WTC11 (cell line): ENCODE data around the gene IL6ST. TPM values are rescaled to one million over a fixed set of nuclear protein-coding genes. Genes with fewer than 3 reads are reported as not detected.

ENCODE experiments used
- FOXJ3 ChIP-seq: sonication (generic); formaldehyde crosslinking; IDR thresholded peaks from 2 replicates; pipeline ENCODE4 v1.9.0; 2021; ENCODE audit warnings: missing genetic modification reagents, mild to moderate bottlenecking, borderline replicate concordance
- GABPB1 ChIP-seq: sonication (generic); formaldehyde crosslinking; IDR thresholded peaks from 2 replicates; pipeline ENCODE4 v1.8.1; 2023; ENCODE audit warnings: mild to moderate bottlenecking, missing genetic modification reagents
- JUN ChIP-seq: sonication (generic); formaldehyde crosslinking; IDR thresholded peaks from 2 replicates; pipeline ENCODE4 v1.8.0; 2023; ENCODE audit warnings: mild to moderate bottlenecking, missing genetic modification reagents
- MYBL2 ChIP-seq: sonication (generic); formaldehyde crosslinking; IDR thresholded peaks from 2 replicates; pipeline ENCODE4 v1.8.1; 2023; ENCODE audit warnings: mild to moderate bottlenecking, moderate library complexity, missing genetic modification reagents
- NFATC4 ChIP-seq: fragments of 250-450 bp; sonication (Bioruptor Pico); IDR thresholded peaks from 2 replicates; pipeline ENCODE4 v1.9.0; 2021; ENCODE audit warnings: mild to moderate bottlenecking
- NR1H2 ChIP-seq: sonication (generic); formaldehyde crosslinking; IDR thresholded peaks from 2 replicates; pipeline ENCODE4 v1.9.0; 2021; ENCODE audit warnings: mild to moderate bottlenecking, moderate library complexity, missing genetic modification reagents
- NR2C2 ChIP-seq: sonication (generic); formaldehyde crosslinking; IDR thresholded peaks from 2 replicates; pipeline ENCODE4 v1.8.0; 2022; ENCODE audit warnings: mild to moderate bottlenecking, missing genetic modification reagents
- RELA ChIP-seq: sonication (generic); formaldehyde crosslinking; IDR thresholded peaks from 2 replicates; pipeline ENCODE4 v1.8.1; 2022; ENCODE audit warnings: missing genetic modification reagents, mild to moderate bottlenecking, borderline replicate concordance
- TCF7 ChIP-seq: sonication (generic); formaldehyde crosslinking; IDR thresholded peaks from 2 replicates; pipeline ENCODE4 v1.8.0; 2022; ENCODE audit warnings: mild to moderate bottlenecking, low read depth, missing genetic modification reagents, moderate library complexity
- TEAD4 ChIP-seq: sonication (generic); formaldehyde crosslinking; IDR thresholded peaks from 2 replicates; pipeline ENCODE4 v1.8.0; 2022; ENCODE audit warnings: mild to moderate bottlenecking, missing genetic modification reagents
- ZNF317 ChIP-seq: sonication (generic); formaldehyde crosslinking; IDR thresholded peaks from 2 replicates; pipeline ENCODE4 v1.8.1; 2023; ENCODE audit warnings: low read depth, mild to moderate bottlenecking, moderate library complexity, missing genetic modification reagents, borderline replicate concordance
- ZNF416 ChIP-seq: fragments of 250-450 bp; sonication (Bioruptor Pico); IDR thresholded peaks from 2 replicates; pipeline ENCODE4 v1.9.0; 2021; ENCODE audit warnings: mild to moderate bottlenecking, inconsistent platforms
- total RNA-seq: library from RNA; stranded (reverse); gene quantifications from 3 replicates; pipeline ENCODE4 v1.2.3, GENCODE V29; 2021
- TF ChIP-seq, protein P1 (sequence below): sonication (generic); formaldehyde crosslinking; IDR thresholded peaks from 2 replicates; pipeline ENCODE4 v1.8.1; 2022; ENCODE audit warnings: low read depth, mild to moderate bottlenecking, moderate library complexity, missing genetic modification reagents, borderline replicate concordance
- TF ChIP-seq, protein P2 (sequence below): sonication (generic); formaldehyde crosslinking; IDR thresholded peaks from 2 replicates; pipeline ENCODE4 v1.8.1; 2023; ENCODE audit warnings: mild to moderate bottlenecking, missing genetic modification reagents, moderate library complexity
- TF ChIP-seq, protein P3 (sequence below): fragments of 250-450 bp; sonication (Bioruptor Pico); IDR thresholded peaks from 2 replicates; pipeline ENCODE4 v1.9.0; 2021; ENCODE audit warnings: mild to moderate bottlenecking, borderline replicate concordance
- TF ChIP-seq, protein P4 (sequence below): sonication (generic); formaldehyde crosslinking; IDR thresholded peaks from 2 replicates; pipeline ENCODE4 v1.8.0; 2023; ENCODE audit warnings: missing genetic modification reagents
- TF ChIP-seq, protein P5 (sequence below): fragments of 250-450 bp; sonication (Bioruptor Pico); IDR thresholded peaks from 2 replicates; pipeline ENCODE4 v1.9.0; 2021; ENCODE audit warnings: mild to moderate bottlenecking
- TF ChIP-seq, protein P6 (sequence below): sonication (generic); formaldehyde crosslinking; IDR thresholded peaks from 2 replicates; pipeline ENCODE4 v1.8.1; 2023; ENCODE audit warnings: mild to moderate bottlenecking, missing genetic modification reagents, borderline replicate concordance
- TF ChIP-seq, protein P7 (sequence below): sonication (generic); formaldehyde crosslinking; conservative IDR thresholded peaks from 2 replicates; pipeline ENCODE4 v1.8.1; 2023; ENCODE audit warnings: mild to moderate bottlenecking, low read depth, missing genetic modification reagents, moderate library complexity
- TF ChIP-seq, protein P8 (sequence below): sonication (generic); formaldehyde crosslinking; IDR thresholded peaks from 2 replicates; pipeline ENCODE4 v1.8.0; 2023; ENCODE audit warnings: missing genetic modification reagents, mild to moderate bottlenecking, borderline replicate concordance

Gene IL6ST
- total RNA-seq, 1 experiment from 2014 or later = 8.4 TPM

DNA sequence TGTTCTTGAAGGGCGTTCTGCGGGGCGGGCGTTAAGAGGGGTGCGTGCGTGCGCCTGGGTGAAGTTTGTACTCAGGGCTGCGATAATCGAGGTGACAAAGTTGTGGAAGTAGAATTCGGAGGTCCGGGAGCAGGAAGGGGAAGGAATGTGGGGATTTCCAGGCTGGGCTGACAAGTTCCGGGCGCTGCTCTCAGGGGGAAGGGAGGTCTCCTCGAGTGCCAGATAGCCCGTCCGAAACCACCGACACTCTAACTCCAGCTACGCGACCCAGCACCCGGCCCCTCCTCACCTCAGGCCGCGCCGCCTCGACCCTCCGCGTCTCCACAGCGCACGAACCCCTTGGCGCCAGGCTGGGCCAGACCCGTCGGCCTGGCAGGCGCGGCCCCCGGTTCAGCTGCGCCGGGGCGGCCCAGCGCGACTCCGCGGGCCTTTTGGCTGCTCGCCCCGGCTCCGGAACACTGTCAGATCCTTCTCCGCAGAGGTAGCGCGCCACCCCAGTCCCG is at the start of gene IL6ST (continued):
- TF ChIP-seq, protein P1, sequence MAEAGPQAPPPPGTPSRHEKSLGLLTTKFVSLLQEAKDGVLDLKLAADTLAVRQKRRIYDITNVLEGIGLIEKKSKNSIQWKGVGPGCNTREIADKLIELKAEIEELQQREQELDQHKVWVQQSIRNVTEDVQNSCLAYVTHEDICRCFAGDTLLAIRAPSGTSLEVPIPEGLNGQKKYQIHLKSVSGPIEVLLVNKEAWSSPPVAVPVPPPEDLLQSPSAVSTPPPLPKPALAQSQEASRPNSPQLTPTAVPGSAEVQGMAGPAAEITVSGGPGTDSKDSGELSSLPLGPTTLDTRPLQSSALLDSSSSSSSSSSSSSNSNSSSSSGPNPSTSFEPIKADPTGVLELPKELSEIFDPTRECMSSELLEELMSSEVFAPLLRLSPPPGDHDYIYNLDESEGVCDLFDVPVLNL = no peak
- TF ChIP-seq, protein P2, sequence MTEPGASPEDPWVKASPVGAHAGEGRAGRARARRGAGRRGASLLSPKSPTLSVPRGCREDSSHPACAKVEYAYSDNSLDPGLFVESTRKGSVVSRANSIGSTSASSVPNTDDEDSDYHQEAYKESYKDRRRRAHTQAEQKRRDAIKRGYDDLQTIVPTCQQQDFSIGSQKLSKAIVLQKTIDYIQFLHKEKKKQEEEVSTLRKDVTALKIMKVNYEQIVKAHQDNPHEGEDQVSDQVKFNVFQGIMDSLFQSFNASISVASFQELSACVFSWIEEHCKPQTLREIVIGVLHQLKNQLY (CRISPR knock-in tag) = no peak
- TF ChIP-seq JUN (CRISPR knock-in tag) (no peak), FOXJ3 (CRISPR knock-in tag) (no peak), GABPB1 (CRISPR knock-in tag) (peak; percentile 39; the same call in 1 of the 2 replicates), NR2C2 (CRISPR knock-in tag) (no peak), NR1H2 (no peak), TCF7 (no peak), ZNF317 (no peak), TEAD4 (CRISPR knock-in tag) (no peak), ZNF416 (CRISPR knock-in tag) (no peak), RELA (CRISPR knock-in tag) (0 out of 2 replicates have a peak, but pooled peaks have one; percentile 59), NFATC4 (CRISPR knock-in tag) (no peak), MYBL2 (CRISPR knock-in tag) (peak; percentile 53; the same call in 1 of the 2 replicates)
- TF ChIP-seq, protein P3, sequence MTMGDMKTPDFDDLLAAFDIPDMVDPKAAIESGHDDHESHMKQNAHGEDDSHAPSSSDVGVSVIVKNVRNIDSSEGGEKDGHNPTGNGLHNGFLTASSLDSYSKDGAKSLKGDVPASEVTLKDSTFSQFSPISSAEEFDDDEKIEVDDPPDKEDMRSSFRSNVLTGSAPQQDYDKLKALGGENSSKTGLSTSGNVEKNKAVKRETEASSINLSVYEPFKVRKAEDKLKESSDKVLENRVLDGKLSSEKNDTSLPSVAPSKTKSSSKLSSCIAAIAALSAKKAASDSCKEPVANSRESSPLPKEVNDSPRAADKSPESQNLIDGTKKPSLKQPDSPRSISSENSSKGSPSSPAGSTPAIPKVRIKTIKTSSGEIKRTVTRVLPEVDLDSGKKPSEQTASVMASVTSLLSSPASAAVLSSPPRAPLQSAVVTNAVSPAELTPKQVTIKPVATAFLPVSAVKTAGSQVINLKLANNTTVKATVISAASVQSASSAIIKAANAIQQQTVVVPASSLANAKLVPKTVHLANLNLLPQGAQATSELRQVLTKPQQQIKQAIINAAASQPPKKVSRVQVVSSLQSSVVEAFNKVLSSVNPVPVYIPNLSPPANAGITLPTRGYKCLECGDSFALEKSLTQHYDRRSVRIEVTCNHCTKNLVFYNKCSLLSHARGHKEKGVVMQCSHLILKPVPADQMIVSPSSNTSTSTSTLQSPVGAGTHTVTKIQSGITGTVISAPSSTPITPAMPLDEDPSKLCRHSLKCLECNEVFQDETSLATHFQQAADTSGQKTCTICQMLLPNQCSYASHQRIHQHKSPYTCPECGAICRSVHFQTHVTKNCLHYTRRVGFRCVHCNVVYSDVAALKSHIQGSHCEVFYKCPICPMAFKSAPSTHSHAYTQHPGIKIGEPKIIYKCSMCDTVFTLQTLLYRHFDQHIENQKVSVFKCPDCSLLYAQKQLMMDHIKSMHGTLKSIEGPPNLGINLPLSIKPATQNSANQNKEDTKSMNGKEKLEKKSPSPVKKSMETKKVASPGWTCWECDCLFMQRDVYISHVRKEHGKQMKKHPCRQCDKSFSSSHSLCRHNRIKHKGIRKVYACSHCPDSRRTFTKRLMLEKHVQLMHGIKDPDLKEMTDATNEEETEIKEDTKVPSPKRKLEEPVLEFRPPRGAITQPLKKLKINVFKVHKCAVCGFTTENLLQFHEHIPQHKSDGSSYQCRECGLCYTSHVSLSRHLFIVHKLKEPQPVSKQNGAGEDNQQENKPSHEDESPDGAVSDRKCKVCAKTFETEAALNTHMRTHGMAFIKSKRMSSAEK (CRISPR knock-in tag) = no peak
- TF ChIP-seq, protein P4, sequence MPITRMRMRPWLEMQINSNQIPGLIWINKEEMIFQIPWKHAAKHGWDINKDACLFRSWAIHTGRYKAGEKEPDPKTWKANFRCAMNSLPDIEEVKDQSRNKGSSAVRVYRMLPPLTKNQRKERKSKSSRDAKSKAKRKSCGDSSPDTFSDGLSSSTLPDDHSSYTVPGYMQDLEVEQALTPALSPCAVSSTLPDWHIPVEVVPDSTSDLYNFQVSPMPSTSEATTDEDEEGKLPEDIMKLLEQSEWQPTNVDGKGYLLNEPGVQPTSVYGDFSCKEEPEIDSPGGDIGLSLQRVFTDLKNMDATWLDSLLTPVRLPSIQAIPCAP = no peak
- TF ChIP-seq, protein P5, sequence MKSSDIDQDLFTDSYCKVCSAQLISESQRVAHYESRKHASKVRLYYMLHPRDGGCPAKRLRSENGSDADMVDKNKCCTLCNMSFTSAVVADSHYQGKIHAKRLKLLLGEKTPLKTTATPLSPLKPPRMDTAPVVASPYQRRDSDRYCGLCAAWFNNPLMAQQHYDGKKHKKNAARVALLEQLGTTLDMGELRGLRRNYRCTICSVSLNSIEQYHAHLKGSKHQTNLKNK = no peak
- TF ChIP-seq, protein P6, sequence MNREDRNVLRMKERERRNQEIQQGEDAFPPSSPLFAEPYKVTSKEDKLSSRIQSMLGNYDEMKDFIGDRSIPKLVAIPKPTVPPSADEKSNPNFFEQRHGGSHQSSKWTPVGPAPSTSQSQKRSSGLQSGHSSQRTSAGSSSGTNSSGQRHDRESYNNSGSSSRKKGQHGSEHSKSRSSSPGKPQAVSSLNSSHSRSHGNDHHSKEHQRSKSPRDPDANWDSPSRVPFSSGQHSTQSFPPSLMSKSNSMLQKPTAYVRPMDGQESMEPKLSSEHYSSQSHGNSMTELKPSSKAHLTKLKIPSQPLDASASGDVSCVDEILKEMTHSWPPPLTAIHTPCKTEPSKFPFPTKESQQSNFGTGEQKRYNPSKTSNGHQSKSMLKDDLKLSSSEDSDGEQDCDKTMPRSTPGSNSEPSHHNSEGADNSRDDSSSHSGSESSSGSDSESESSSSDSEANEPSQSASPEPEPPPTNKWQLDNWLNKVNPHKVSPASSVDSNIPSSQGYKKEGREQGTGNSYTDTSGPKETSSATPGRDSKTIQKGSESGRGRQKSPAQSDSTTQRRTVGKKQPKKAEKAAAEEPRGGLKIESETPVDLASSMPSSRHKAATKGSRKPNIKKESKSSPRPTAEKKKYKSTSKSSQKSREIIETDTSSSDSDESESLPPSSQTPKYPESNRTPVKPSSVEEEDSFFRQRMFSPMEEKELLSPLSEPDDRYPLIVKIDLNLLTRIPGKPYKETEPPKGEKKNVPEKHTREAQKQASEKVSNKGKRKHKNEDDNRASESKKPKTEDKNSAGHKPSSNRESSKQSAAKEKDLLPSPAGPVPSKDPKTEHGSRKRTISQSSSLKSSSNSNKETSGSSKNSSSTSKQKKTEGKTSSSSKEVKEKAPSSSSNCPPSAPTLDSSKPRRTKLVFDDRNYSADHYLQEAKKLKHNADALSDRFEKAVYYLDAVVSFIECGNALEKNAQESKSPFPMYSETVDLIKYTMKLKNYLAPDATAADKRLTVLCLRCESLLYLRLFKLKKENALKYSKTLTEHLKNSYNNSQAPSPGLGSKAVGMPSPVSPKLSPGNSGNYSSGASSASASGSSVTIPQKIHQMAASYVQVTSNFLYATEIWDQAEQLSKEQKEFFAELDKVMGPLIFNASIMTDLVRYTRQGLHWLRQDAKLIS (CRISPR knock-in tag) = no peak
- TF ChIP-seq, protein P7, sequence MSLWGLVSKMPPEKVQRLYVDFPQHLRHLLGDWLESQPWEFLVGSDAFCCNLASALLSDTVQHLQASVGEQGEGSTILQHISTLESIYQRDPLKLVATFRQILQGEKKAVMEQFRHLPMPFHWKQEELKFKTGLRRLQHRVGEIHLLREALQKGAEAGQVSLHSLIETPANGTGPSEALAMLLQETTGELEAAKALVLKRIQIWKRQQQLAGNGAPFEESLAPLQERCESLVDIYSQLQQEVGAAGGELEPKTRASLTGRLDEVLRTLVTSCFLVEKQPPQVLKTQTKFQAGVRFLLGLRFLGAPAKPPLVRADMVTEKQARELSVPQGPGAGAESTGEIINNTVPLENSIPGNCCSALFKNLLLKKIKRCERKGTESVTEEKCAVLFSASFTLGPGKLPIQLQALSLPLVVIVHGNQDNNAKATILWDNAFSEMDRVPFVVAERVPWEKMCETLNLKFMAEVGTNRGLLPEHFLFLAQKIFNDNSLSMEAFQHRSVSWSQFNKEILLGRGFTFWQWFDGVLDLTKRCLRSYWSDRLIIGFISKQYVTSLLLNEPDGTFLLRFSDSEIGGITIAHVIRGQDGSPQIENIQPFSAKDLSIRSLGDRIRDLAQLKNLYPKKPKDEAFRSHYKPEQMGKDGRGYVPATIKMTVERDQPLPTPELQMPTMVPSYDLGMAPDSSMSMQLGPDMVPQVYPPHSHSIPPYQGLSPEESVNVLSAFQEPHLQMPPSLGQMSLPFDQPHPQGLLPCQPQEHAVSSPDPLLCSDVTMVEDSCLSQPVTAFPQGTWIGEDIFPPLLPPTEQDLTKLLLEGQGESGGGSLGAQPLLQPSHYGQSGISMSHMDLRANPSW (CRISPR knock-in tag) = no peak
- TF ChIP-seq, protein P8, sequence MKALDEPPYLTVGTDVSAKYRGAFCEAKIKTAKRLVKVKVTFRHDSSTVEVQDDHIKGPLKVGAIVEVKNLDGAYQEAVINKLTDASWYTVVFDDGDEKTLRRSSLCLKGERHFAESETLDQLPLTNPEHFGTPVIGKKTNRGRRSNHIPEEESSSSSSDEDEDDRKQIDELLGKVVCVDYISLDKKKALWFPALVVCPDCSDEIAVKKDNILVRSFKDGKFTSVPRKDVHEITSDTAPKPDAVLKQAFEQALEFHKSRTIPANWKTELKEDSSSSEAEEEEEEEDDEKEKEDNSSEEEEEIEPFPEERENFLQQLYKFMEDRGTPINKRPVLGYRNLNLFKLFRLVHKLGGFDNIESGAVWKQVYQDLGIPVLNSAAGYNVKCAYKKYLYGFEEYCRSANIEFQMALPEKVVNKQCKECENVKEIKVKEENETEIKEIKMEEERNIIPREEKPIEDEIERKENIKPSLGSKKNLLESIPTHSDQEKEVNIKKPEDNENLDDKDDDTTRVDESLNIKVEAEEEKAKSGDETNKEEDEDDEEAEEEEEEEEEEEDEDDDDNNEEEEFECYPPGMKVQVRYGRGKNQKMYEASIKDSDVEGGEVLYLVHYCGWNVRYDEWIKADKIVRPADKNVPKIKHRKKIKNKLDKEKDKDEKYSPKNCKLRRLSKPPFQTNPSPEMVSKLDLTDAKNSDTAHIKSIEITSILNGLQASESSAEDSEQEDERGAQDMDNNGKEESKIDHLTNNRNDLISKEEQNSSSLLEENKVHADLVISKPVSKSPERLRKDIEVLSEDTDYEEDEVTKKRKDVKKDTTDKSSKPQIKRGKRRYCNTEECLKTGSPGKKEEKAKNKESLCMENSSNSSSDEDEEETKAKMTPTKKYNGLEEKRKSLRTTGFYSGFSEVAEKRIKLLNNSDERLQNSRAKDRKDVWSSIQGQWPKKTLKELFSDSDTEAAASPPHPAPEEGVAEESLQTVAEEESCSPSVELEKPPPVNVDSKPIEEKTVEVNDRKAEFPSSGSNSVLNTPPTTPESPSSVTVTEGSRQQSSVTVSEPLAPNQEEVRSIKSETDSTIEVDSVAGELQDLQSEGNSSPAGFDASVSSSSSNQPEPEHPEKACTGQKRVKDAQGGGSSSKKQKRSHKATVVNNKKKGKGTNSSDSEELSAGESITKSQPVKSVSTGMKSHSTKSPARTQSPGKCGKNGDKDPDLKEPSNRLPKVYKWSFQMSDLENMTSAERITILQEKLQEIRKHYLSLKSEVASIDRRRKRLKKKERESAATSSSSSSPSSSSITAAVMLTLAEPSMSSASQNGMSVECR (CRISPR knock-in tag) = 0 out of 2 replicates have a peak, but pooled peaks have one; percentile 3
